Measurements from ENCODE around the gene GRK6.
A peak's percentile ranks its signal among the peaks of the same experiment; 100 is the strongest.

DNA sequence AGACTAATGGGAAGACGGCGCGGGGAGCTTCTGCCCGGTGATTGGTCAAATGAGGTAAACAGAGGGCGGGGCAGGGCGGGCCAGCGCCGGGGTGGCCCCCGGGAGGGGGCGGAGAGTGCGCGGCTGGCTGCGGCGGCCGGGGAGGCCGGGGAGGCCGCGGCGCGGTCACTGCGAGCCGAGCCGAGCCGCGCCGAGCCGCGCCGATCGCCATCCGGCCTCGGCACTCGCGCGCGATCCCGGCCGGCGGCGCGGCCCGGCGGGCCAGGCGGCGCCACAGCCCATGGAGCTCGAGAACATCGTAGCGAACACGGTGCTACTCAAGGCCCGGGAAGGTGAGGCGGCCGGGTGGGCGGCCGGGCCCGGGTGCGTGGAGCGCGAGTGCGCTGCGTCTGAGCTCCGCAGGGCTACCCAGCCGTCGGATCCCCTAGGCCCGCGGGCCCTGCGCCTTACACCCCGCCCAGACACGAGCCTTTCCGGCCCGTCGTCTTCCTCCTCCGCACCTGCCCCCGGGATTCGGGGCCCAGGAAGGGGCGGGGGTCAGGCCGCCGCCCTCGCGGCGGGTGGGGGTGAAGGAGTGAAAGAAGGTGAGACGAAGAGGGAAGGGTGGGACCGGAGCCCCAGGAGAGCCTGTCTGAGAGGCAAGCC is at the start of gene GRK6:
- TF ChIP-seq CTCF (IDR thresholded peaks at IDR 0.05), result peak in 2 of 6 experiments; percentile 30 to 38
- TF ChIP-seq EP300 (IDR thresholded peaks at IDR 0.05), result no peak
